Adrenal gland (tissue), 12 donors: Measurements from ENCODE around the gene SIX1. TPM values are rescaled to one million over a fixed set of nuclear protein-coding genes. Genes with fewer than 3 reads are reported as not detected.

Experiments
- DNase-seq, 7 donors: peaks; one replicate each; pipeline ENCODE4 v3.0.0-alpha.2; 2019 to 2020
- H3K27ac ChIP-seq, 5 donors: fragments of 200-600 bp; sonication (generic) in 4 of 5; 1 replicate in 3 of 5; 2 replicates in 2 of 5; pipeline versions ENCODE4 v1.5.1 to v1.8.0; 2016 to 2020; ENCODE audit warnings: mild to moderate bottlenecking in 1 of 5
- H3K27me3 ChIP-seq: fragments of 200-600 bp; 2 replicates; pipeline ENCODE4 v1.8.0; 2021
- H3K36me3 ChIP-seq, 2 donors: fragments of 200-600 bp; replicated peaks in 1 of 2; 1 replicate in 1 of 2; 2 replicates in 1 of 2; pipeline versions ENCODE4 v1.5.1 to v1.8.0; 2018 to 2022
- H3K4me1 ChIP-seq, 2 donors: fragments of 200-600 bp; replicated peaks in 1 of 2; 1 replicate in 1 of 2; 2 replicates in 1 of 2; pipeline versions ENCODE4 v1.5.1 to v1.8.0; 2018 to 2021
- H3K4me3 ChIP-seq, 4 donors: fragments of 200-600 bp; sonication (generic) in 3 of 4; one replicate each; pipeline ENCODE4 v1.5.1; 2016 to 2018
- H3K9me3 ChIP-seq, 3 donors: fragments of 200-600 bp; sonication (generic) in 1 of 3; replicated peaks in 1 of 3; 1 replicate in 2 of 3; 2 replicates in 1 of 3; pipeline versions ENCODE4 v1.5.1 to v1.8.0; 2016 to 2021
- POLR2A ChIP-seq, 2 donors: fragments of 450-650 bp; IDR thresholded peaks; one replicate each; pipeline ENCODE4 v1.6.1; 2017; ENCODE audit warnings: antibody characterized with exemption in 2 of 2, mild to moderate bottlenecking in 2 of 2, moderate library complexity in 1 of 2
- WGBS, 4 donors: extraction: QIAGEN DNeasy Blood & Tissue Kit in 2 of 4; methylation state at CpG; one replicate each; pipeline versions ENCODE4 v1.1.5 to v1.1.7; 2013 to 2017; 5-methylcytosine and 5-hydroxymethylcytosine counted together
- intact Hi-C, 2 donors: fragments of 100-400 bp; cut with DNase I; formaldehyde crosslinking; loops; one replicate each; pipeline versions ENCODE4 v1.14.1 to v1.15.0; 2022 to 2023
- polyA plus RNA-seq, 3 donors: library from polyadenylated mRNA; stranded (reverse); fragments of 200-250 nt in 2 of 3; fragments of 350-450 nt in 1 of 3; fragmentation: Illumina TruSeq in 1 of 3; extraction: RNeasy Lipid Tissue Mini Kit (QIAGEN cat#74804) in 1 of 3; gene quantifications; one replicate each; pipeline ENCODE4 v1.2.3, GENCODE V29; 2013 to 2014
- total RNA-seq, 9 donors: library from RNA; depleted of rRNA in 4 of 9; stranded (reverse); fragments of >200 nt in 4 of 9; fragments of 120-200 nt in 1 of 9; fragmentation: NEBNext Ultra II Directional in 1 of 9; extraction: Animal tissue kit (Norgen Biotek cat#: 25700) in 1 of 9; gene quantifications; one replicate each; pipeline versions ENCODE4 v1.1.0 to v1.2.4, GENCODE V29; 2013 to 2023
- TF ChIP-seq, protein P1 (sequence below), 6 experiments: fragments of 450-650 bp in 4 of 6; fragments of 200-600 bp in 2 of 6; sonication (generic) in 1 of 6; IDR thresholded peaks; 1 replicate in 5 of 6; 2 replicates in 1 of 6; pipeline versions ENCODE4 v1.5.1 to v1.8.0; 2016 to 2021; ENCODE audit warnings: antibody characterized with exemption in 6 of 6, mild to moderate bottlenecking in 2 of 6, moderate library complexity in 1 of 6
- donor health status: healthy with polysubstance abuse.
- donor health status: Bipolar disorder and iron deficiency.
- donor health status: DM: yes; HTN: yes; CAD: no.
- donor health status: DM: no; HTN: no; CAD: no.
- donor health status: DM: no; HTN: no; CAD: no.
- donor health status: DM: yes; HTN: yes; CAD: no.

Gene SIX1
- total and polyA plus RNA-seq, 12 donors: 0.11 to 0.96 (median 0.57) TPM

DNA sequence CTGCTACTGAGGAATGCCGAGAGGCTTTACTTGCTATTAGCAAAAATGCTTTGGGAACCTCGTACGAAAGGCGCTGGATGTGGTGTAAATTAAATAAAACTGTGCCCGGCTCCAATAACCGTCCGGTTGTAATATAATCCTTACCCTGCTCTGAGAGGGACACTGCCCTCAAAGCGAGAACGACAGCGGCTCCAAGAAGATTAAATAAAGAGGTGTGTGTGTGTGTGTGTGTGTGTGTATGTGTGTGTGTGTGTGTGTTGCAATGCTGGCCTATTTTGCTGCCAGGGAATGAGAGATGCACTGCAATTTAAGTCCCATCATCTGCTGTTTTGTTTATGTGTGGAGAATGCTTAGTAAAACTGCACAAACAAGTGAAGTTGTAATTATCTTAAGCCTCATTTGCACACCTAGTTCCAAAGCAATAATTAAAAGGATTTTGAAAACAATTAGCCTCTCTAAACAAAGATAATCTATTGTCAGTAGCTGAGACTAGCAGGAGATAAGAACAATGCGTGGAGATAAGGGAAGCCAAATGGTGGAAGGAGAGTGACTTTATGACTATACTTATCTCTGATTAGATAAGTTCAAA, 1.2 kb upstream of the SIX1 start:
- Histone ChIP-seq H3K4me3 (no peak overlapping the region), H3K4me1 (peaks cover 13 to 35% of the 10 kb centered on the region in 2 donors), H3K27ac (no peak overlapping the region), H3K36me3 (no peaks in the 10 kb centered on the region), H3K9me3 (no peaks in the 10 kb centered on the region), H3K27me3 (peaks cover 77% of the 10 kb centered on the region)
- 7 to 13% (median 10%) methylated on average over 11 of the region's 11 CpGs for whole genome bisulfite sequencing, 4 donors
- peak in 1 of 7 donors; percentile 34 for DNase-seq
- intact Hi-C loops: loop anchor here (10.0 kb wide), 2 partner anchors 374 to 534 kb away; no protein-coding TSS in a partner anchor
- TF ChIP-seq POLR2A (IDR thresholded peaks at IDR 0.05): no peak
- TF ChIP-seq, protein P1, sequence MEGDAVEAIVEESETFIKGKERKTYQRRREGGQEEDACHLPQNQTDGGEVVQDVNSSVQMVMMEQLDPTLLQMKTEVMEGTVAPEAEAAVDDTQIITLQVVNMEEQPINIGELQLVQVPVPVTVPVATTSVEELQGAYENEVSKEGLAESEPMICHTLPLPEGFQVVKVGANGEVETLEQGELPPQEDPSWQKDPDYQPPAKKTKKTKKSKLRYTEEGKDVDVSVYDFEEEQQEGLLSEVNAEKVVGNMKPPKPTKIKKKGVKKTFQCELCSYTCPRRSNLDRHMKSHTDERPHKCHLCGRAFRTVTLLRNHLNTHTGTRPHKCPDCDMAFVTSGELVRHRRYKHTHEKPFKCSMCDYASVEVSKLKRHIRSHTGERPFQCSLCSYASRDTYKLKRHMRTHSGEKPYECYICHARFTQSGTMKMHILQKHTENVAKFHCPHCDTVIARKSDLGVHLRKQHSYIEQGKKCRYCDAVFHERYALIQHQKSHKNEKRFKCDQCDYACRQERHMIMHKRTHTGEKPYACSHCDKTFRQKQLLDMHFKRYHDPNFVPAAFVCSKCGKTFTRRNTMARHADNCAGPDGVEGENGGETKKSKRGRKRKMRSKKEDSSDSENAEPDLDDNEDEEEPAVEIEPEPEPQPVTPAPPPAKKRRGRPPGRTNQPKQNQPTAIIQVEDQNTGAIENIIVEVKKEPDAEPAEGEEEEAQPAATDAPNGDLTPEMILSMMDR (IDR thresholded peaks at IDR 0.05): no peak

DNA sequence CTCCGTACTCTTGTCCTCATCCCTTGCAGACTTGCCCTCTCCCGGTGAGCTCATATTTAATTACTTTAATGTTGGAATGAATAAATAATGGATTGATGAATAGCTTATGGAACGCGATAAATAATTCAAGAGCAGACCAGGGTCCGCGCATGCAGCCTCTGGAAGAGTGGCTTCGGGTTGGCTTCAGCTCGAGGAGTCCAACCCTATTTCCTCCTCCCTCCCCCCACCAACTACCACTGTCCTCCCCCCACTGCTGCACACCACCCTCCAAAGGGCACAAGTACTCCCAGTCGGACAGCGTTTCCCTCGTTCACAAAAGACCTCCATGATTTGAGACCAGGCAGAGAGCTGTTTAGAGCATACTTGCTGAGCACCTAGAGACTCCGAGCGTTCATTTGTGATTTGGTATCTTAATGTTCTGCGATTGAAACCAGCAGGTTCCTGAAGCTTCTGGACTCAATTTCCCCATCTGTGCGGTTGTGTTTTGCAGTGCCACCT, 647 bp upstream of the SIX1 start:
- H3K4me1 ChIP-seq: peaks cover 13 to 35% of the 10 kb centered on the region in 2 donors
- no peaks in the 10 kb centered on the region for H3K36me3 ChIP-seq
- peaks cover 80% of the 10 kb centered on the region for H3K27me3 ChIP-seq
- H3K9me3 ChIP-seq: no peaks in the 10 kb centered on the region
- intact Hi-C loops: loop anchor here (10.0 kb wide), 2 partner anchors 375 to 535 kb away; no protein-coding TSS in a partner anchor
- no peak overlapping the region for H3K27ac ChIP-seq
- TF ChIP-seq, protein P1 (IDR thresholded peaks at IDR 0.05): no peak
- TF ChIP-seq POLR2A (IDR thresholded peaks at IDR 0.05): no peak
- H3K4me3 ChIP-seq: peak overlapping the region in 1 of 4 donors; percentile 78
- no peak for DNase-seq
- WGBS, 4 donors: 4 to 8% (median 5%) methylated on average over 14 to 15 of the region's 15 CpGs

DNA sequence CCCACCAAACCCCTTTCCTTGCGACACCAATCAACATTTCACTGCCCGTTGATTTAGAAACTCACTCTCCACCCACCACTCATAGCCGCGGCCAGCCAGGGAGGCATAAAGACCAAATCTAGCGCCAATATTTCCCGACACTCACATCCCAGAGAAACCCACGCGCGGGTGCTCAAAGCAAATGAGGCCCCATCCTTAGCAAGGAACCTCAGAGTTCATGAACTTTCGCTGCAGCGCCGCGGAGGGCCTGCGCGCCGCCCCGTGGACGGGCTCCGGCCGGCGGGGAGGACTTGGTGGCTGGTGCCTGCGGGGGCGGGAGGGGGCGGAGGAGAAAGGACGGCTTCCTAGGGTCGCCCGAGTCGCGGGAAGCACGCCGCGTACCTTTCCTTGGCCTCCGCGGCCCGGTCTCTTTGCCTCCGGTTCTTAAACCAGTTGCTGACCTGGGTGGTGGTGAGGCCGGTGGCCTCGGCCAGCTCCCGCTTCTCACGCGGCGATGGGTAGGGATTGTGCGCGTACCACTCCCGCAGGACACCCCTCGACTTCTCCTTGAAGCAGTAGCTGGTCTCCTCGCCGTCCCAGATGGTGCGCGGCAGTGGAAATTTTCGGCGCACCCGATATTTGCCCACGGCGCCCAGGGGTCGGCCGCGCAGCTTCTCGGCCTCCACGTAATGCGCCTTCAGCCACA, 886 bp downstream of the SIX1 start:
- TF ChIP-seq, protein P1 (IDR thresholded peaks at IDR 0.05): no peak
- no peak for TF ChIP-seq POLR2A (IDR thresholded peaks at IDR 0.05)
- Histone ChIP-seq H3K4me1 (peaks cover 13 to 35% of the 10 kb centered on the region in 2 donors), H3K27ac (no peak overlapping the region), H3K4me3 (peak overlapping the region in 2 of 4 donors; percentile 29 to 78), H3K36me3 (no peaks in the 10 kb centered on the region), H3K27me3 (peaks cover 81% of the 10 kb centered on the region), H3K9me3 (no peaks in the 10 kb centered on the region)
- WGBS, 4 donors: 5 to 10% (median 6%) methylated on average over 18 to 61 of the region's 61 CpGs
- no peak for DNase-seq
- intact Hi-C loops: no loop called here

DNA sequence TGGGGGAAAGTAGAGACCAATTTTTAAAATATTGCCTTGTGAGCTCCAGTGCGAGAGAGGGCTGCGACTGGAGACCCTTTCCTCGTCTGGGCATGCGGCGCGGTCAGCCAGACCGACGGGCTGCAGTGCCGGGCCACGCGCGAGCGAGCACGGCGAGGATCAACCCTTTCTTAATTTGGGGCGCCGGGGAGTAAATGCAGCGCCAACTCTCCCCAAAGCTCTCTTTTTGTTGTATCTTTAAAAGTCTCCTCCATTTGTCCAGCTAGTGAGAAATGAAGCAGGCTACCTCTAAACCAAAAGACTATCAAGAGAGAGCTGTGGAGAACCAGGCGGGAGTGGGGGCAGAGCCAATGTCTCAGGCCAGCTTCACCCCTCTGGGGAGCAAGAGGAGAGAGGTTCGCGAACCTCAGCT, 1.4 kb downstream of the SIX1 start:
- Histone ChIP-seq H3K36me3 (no peaks in the 10 kb centered on the region), H3K4me1 (peaks cover 13 to 30% of the 10 kb centered on the region in 2 donors), H3K4me3 (peak overlapping the region in 1 of 4 donors; percentile 78), H3K27me3 (peaks cover 81% of the 10 kb centered on the region), H3K9me3 (no peaks in the 10 kb centered on the region), H3K27ac (no peak overlapping the region)
- no peak for DNase-seq
- 22 to 29% (median 25%) methylated on average over 3 to 21 of the region's 21 CpGs for WGBS, 4 donors
- no peak for TF ChIP-seq POLR2A (IDR thresholded peaks at IDR 0.05)
- TF ChIP-seq, protein P1 (IDR thresholded peaks at IDR 0.05): no peak
- intact Hi-C loops: no loop called here
